NCI-H345 (cell line): Measurements from ENCODE around the gene EFNA1.
"Not testable (repeated sequence)": the region's sequence is repeated elsewhere in the genome, so short reads cannot be mapped to it uniquely, and the experiment has no call there.

Experiments
- DNase-seq: peaks from one replicate; lab custom pipeline; 2025; lab: John Stamatoyannopoulos, UW

EFNA1 gene

GRCh38 chr1:155092641-155093040 is 35.0 kb upstream of the EFNA1 start:
- DNase-seq, result no peak

- peak; percentile 89 for DNase-seq
These were observed 33.6 kb upstream of the EFNA1 start for GRCh38 chr1:155093911-155094621.

- no peak for DNase-seq
These were observed 33.1 kb upstream of the EFNA1 start for GRCh38 chr1:155094622-155094948.

- DNase-seq, result no peak
These were observed 28.3 kb upstream of the EFNA1 start for GRCh38 chr1:155099331-155099730.

GRCh38 chr1:155103325-155103724 is 24.4 kb upstream of the EFNA1 start:
- no peak for DNase-seq

GRCh38 chr1:155104605-155105534 is 22.8 kb upstream of the EFNA1 start:
- no peak for DNase-seq

- no peak for DNase-seq
These were observed 22.1 kb upstream of the EFNA1 start for GRCh38 chr1:155105604-155106011.

- no peak for DNase-seq
These were observed 20.8 kb upstream of the EFNA1 start for GRCh38 chr1:155106862-155107261.

- DNase-seq, result no peak
These were observed 20.1 kb upstream of the EFNA1 start for GRCh38 chr1:155107309-155108264.

- DNase-seq, result no peak
These were observed 19.4 kb upstream of the EFNA1 start for GRCh38 chr1:155108296-155108695.

- no peak for DNase-seq
These were observed 17.3 kb upstream of the EFNA1 start for GRCh38 chr1:155110381-155110780.

- DNase-seq, result no peak
These were observed 16.9 kb upstream of the EFNA1 start for GRCh38 chr1:155110826-155111225.

GRCh38 chr1:155113450-155113980 is 14.2 kb upstream of the EFNA1 start:
- no peak for DNase-seq

GRCh38 chr1:155116113-155116764 is 11.4 kb upstream of the EFNA1 start:
- no peak for DNase-seq

- peak; percentile 68 for DNase-seq
These were observed 10.1 kb upstream of the EFNA1 start for GRCh38 chr1:155117610-155118009.

- DNase-seq, result not testable (repeated sequence)
These were observed 9.6 kb upstream of the EFNA1 start for GRCh38 chr1:155118090-155118489.

- DNase-seq, result no peak
These were observed 7.4 kb upstream of the EFNA1 start for GRCh38 chr1:155120253-155120652.

- no peak for DNase-seq
These were observed 6.4 kb upstream of the EFNA1 start for GRCh38 chr1:155121249-155121648.

GRCh38 chr1:155122308-155122707 is 5.4 kb upstream of the EFNA1 start:
- no peak for DNase-seq

GRCh38 chr1:155123801-155124200 is 3.9 kb upstream of the EFNA1 start:
- DNase-seq, result no peak
